ENCODE results near the gene SPATA21. TPM values are rescaled to one million over a fixed set of nuclear protein-coding genes. Genes with fewer than 3 reads are reported as not detected.

Gene SPATA21
- total RNA-seq, 1 donor from 2014 or later, result not detected

DNA sequence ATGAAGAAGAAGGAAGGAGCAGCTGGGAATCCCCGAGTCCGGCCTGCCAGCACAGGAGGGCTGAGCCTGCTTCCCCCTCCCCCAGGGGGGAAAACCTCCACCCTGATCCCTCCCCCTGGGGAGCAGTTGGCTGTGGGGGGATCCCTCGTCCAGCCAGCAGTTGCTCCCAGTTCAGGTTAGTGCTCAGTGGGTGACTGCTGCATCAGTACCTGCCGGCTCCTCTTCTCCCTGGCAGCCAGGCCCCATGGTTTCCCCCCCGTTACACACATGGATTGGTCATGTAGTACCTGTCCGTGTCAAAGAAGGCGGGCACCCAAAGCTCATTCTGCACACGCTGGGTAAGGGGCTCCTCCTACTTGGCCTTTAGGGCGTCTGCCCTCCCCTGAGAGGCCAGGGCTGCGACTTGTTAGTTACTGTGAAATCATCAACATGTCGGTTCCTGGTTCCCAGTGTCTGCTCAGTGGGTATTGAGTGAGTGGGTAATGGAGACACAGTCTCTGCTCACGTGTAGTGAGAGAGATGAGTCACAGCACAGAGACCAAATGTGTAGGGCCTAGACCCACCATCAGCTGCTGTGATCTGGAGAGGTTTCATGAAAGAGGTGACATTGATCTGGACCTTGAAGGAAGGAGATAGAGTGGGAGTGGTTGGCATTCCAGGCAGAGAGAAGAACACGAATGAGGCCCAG lies 14.8 kb upstream of the SPATA21 start:
- H3K4me3 Mint-ChIP-seq, result no peak overlapping the region
- H3K4me1 Mint-ChIP-seq, result no peaks in the 10 kb centered on the region
- TF ChIP-seq, protein P1, sequence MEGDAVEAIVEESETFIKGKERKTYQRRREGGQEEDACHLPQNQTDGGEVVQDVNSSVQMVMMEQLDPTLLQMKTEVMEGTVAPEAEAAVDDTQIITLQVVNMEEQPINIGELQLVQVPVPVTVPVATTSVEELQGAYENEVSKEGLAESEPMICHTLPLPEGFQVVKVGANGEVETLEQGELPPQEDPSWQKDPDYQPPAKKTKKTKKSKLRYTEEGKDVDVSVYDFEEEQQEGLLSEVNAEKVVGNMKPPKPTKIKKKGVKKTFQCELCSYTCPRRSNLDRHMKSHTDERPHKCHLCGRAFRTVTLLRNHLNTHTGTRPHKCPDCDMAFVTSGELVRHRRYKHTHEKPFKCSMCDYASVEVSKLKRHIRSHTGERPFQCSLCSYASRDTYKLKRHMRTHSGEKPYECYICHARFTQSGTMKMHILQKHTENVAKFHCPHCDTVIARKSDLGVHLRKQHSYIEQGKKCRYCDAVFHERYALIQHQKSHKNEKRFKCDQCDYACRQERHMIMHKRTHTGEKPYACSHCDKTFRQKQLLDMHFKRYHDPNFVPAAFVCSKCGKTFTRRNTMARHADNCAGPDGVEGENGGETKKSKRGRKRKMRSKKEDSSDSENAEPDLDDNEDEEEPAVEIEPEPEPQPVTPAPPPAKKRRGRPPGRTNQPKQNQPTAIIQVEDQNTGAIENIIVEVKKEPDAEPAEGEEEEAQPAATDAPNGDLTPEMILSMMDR (conservative IDR thresholded peaks at IDR 0.05), result no peak
- no peak overlapping the region for H3K27ac Mint-ChIP-seq (ENCODE audit: unreplicated experiment)
- no peak for DNase-seq (ENCODE audit: low read depth, low spot score)
- peaks cover 13% of the 10 kb centered on the region for H3K36me3 Mint-ChIP-seq (ENCODE audit: low read depth)
- no peaks in the 10 kb centered on the region for H3K27me3 Mint-ChIP-seq (ENCODE audit: low read depth)
- H3K9me3 Mint-ChIP-seq, result no peaks in the 10 kb centered on the region

DNA sequence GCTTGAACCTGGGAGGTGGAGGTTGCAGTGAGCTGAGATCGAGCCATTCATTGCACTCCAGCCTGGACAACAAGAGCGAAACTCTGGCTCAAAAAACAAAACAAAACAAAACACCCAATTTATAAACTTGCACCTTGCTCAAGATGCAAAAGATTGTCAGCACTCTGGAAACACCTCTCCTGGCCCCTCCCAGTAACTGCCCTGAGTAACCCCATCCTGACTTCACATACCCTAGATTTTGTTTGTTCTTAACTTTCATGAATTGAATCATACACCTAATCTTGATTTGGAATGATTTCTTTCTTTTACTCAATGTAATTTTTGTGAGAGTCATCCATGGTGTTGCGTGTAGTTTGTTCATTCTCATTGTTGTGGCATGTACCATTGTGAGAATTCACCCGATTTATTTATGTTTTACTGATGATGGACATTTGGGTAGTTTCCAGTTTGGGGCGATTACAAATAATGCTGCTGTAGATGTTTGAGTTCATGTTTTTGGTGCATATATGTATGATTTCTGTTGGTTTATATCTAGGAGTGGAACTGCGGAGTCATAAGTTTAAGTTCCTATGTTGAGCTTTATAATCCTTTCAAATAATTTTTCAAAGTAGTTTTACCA lies 13.7 kb upstream of the SPATA21 start:
- H3K9me3 Mint-ChIP-seq, result no peaks in the 10 kb centered on the region
- H3K36me3 Mint-ChIP-seq (ENCODE audit: low read depth), result peaks cover 13% of the 10 kb centered on the region
- no peaks in the 10 kb centered on the region for H3K27me3 Mint-ChIP-seq (ENCODE audit: low read depth)
- DNase-seq (ENCODE audit: low read depth, low spot score), result no peak
- TF ChIP-seq, protein P1 (conservative IDR thresholded peaks at IDR 0.05), result no peak
- H3K4me1 Mint-ChIP-seq, result no peaks in the 10 kb centered on the region
- H3K27ac Mint-ChIP-seq (ENCODE audit: unreplicated experiment), result peak overlapping the region; percentile 35
- H3K4me3 Mint-ChIP-seq, result no peak overlapping the region

- H3K4me3 Mint-ChIP-seq, result no peak overlapping the region
- H3K4me1 Mint-ChIP-seq, result no peaks in the 10 kb centered on the region
- DNase-seq (ENCODE audit: low read depth, low spot score), result no peak
- TF ChIP-seq, protein P1 (conservative IDR thresholded peaks at IDR 0.05), result no peak
- no peaks in the 10 kb centered on the region for H3K27me3 Mint-ChIP-seq (ENCODE audit: low read depth)
- H3K27ac Mint-ChIP-seq (ENCODE audit: unreplicated experiment), result no peak overlapping the region
- peaks cover 13% of the 10 kb centered on the region for H3K36me3 Mint-ChIP-seq (ENCODE audit: low read depth)
- H3K9me3 Mint-ChIP-seq, result no peaks in the 10 kb centered on the region
Observed at GRCh38 chr1:16449666-16450065, 12.4 kb upstream of the SPATA21 start.

DNA sequence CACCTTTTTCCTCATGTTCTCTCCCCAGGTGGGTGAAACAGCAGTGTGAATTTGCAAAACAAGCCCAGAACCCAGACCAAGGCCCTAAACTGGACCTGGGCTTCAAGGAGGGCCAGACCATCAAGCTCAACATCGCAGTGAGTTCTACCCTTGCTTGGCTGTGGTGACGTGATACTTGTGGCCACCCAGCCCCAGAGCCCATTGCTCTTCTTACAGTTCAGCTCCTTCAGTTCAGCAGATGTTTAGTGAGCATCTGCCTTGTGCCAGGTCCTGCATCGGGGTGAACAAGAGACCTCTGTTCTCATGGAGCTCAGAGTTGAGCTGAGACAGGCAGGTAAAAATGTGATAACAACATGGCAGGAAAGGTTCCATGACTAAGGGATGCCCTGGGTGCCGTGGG lies 11.8 kb upstream of the SPATA21 start:
- Mint-ChIP-seq H3K4me3 (no peak overlapping the region), H3K4me1 (no peaks in the 10 kb centered on the region), H3K9me3 (no peaks in the 10 kb centered on the region), H3K27ac (ENCODE audit: unreplicated experiment) (no peak overlapping the region), H3K27me3 (ENCODE audit: low read depth) (no peaks in the 10 kb centered on the region), H3K36me3 (ENCODE audit: low read depth) (peaks cover 13% of the 10 kb centered on the region)
- DNase-seq (ENCODE audit: low read depth, low spot score), result no peak
- TF ChIP-seq, protein P1 (conservative IDR thresholded peaks at IDR 0.05), result no peak

- no peak overlapping the region for H3K27ac Mint-ChIP-seq (ENCODE audit: unreplicated experiment)
- no peaks in the 10 kb centered on the region for H3K9me3 Mint-ChIP-seq
- H3K4me1 Mint-ChIP-seq, result no peaks in the 10 kb centered on the region
- TF ChIP-seq, protein P1 (conservative IDR thresholded peaks at IDR 0.05), result no peak
- no peak overlapping the region for H3K4me3 Mint-ChIP-seq
- peaks cover 13% of the 10 kb centered on the region for H3K36me3 Mint-ChIP-seq (ENCODE audit: low read depth)
- no peak for DNase-seq (ENCODE audit: low read depth, low spot score)
- H3K27me3 Mint-ChIP-seq (ENCODE audit: low read depth), result no peaks in the 10 kb centered on the region
Observed at GRCh38 chr1:16447641-16448040, 10.4 kb upstream of the SPATA21 start.
